Astrocyte (in vitro differentiated cells and primary cell): Measurements from ENCODE around the gene GIGYF1.

Experiments
- EZH2 ChIP-seq: IDR thresholded peaks from 2 replicates; pipeline ENCODE4 v1.6.1; 2012; ENCODE audit warnings: mild to moderate bottlenecking, low read length, inconsistent platforms; ENCODE audit not compliant: insufficient read depth
- TF ChIP-seq, protein P1 (sequence below): IDR thresholded peaks from 2 replicates; pipeline ENCODE4 v1.5.1; 2011; ENCODE audit warnings: low read depth, mild to moderate bottlenecking, inconsistent platforms, low read length, moderate library complexity; ENCODE audit not compliant: insufficient read depth

DNA sequence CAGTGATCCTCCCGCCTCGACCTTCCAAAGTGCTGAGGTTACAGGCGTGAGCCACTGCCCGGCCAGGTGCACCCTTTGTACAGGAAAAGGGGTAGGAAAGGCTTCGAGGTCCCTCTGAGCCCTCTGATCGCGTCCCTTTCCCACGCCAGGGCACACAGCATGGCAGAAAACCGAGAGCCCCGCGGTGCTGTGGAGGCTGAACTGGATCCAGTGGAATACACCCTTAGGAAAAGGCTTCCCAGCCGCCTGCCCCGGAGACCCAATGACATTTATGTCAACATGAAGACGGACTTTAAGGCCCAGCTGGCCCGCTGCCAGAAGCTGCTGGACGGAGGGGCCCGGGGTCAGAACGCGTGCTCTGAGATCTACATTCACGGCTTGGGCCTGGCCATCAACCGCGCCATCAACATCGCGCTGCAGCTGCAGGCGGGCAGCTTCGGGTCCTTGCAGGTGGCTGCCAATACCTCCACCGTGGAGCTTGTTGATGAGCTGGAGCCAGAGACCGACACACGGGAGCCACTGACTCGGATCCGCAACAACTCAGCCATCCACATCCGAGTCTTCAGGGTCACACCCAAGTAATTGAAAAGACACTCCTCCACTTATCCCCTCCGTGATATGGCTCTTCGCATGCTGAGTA, 12.7 kb upstream of the GIGYF1 start:
- TF ChIP-seq, protein P1, sequence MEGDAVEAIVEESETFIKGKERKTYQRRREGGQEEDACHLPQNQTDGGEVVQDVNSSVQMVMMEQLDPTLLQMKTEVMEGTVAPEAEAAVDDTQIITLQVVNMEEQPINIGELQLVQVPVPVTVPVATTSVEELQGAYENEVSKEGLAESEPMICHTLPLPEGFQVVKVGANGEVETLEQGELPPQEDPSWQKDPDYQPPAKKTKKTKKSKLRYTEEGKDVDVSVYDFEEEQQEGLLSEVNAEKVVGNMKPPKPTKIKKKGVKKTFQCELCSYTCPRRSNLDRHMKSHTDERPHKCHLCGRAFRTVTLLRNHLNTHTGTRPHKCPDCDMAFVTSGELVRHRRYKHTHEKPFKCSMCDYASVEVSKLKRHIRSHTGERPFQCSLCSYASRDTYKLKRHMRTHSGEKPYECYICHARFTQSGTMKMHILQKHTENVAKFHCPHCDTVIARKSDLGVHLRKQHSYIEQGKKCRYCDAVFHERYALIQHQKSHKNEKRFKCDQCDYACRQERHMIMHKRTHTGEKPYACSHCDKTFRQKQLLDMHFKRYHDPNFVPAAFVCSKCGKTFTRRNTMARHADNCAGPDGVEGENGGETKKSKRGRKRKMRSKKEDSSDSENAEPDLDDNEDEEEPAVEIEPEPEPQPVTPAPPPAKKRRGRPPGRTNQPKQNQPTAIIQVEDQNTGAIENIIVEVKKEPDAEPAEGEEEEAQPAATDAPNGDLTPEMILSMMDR: no peak
- no peak for TF ChIP-seq EZH2
